Activated CD4-positive, alpha-beta T cell treated with anti-CD3 and anti-CD28 coated beads, Interleukin-2, amount 50 U/mL, for 48 hours (primary cell): ENCODE measurements around the gene ODC1.

Experiments
- DNase-seq, 2 experiments: peaks; one replicate each; pipeline ENCODE4 v3.0.0-alpha.2; 2020

Gene ODC1

GRCh38 chr2:10397878-10398277, 50.2 kb downstream of the ODC1 start:
- no peak for DNase-seq

- DNase-seq = no peak
These were observed 50.7 kb downstream of the ODC1 start for GRCh38 chr2:10397297-10397875.

- DNase-seq = no peak
These were observed 51.7 kb downstream of the ODC1 start for GRCh38 chr2:10396464-10396863.

- DNase-seq = no peak
These were observed 52.2 kb downstream of the ODC1 start for GRCh38 chr2:10395893-10396292.

- DNase-seq = no peak
These were observed 54.5 kb downstream of the ODC1 start for GRCh38 chr2:10393640-10393982.

- DNase-seq = no peak
These were observed 55.0 kb downstream of the ODC1 start for GRCh38 chr2:10392951-10393639.

- no peak for DNase-seq
These were observed 55.6 kb downstream of the ODC1 start for GRCh38 chr2:10392548-10392947.

GRCh38 chr2:10392100-10392499, 56.0 kb downstream of the ODC1 start:
- DNase-seq = no peak

- DNase-seq = no peak
These were observed 57.7 kb downstream of the ODC1 start for GRCh38 chr2:10390369-10390801.
